WI38 (cell line): Measurements from ENCODE around the gene RAPSN.
A peak's percentile ranks its signal among the peaks of the same experiment; 100 is the strongest.
"Not testable (repeated sequence)": the region's sequence is repeated elsewhere in the genome, so short reads cannot be mapped to it uniquely, and the experiment has no call there.

Experiments used
- H3K4me3 ChIP-seq: 2 replicates; pipeline ENCODE4 v1.5.1; 2011; ENCODE audit warnings: low read depth, mild to moderate bottlenecking, control low read depth, low read length
- CTCF ChIP-seq: IDR thresholded peaks from 2 replicates; pipeline ENCODE4 v1.5.1; 2012; ENCODE audit warnings: low read depth, mild to moderate bottlenecking, control low read depth, low read length

The RAPSN gene

DNA sequence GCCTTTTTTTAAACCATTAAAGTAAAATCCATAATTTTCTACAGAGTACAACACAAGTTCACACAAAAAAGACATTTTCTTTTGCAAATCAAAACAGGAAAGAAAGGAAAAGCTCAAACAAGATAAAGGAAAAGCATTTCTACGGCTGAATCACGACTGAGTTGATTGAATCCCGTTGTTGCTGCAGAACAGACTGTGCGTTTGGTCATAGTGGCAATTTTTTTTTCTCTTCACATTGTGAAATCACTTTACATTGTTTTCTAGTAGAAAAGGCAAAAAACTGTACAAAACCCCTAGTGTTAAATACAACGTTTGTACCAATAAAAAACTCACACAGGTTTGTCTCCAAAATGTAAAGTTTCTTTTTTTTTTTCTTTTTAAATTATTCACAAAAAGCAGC, 17.3 kb upstream of the RAPSN start:
- H3K4me3 ChIP-seq: no peak overlapping the region
- no peak for TF ChIP-seq CTCF

DNA sequence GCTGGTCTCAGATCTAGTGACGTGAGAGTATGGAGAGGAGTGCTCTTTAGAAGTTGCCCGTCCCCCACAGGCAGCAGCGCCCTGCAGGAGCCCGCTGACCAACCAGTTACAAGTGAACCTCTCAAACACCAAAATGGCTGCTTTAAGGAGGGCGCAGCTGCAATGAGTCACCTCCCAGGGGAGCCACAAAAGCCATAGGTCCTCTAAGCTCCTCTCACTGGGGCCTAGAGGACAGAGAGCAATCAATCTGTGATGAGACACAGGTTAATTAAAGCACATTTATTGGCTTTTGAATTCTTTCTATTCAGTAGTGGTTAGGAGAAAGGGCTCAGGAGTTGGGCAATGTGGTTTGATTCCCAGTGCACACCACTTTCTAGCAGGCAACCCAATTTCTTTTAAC, 15.5 kb upstream of the RAPSN start:
- no peak for TF ChIP-seq CTCF
- H3K4me3 ChIP-seq: no peak overlapping the region

DNA sequence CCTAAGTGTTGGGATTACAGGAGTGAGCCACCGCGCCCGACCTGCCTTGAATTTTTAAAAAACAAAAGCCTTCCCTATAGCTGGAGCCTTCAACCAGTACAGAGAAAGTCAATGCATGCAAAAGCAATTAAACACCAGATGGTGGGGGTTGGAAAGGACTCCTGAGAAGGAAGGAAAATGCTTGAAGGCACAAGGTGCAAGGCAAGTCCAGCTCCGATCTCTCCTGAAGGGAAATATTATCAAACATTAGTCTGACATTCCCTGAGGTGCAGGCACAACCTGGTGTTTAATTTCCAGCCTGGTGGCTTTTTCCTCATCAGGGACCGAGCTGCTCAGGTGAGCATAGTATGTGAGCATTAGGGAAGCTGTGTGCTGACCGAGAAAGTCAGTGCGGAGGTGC, 12.9 kb upstream of the RAPSN start:
- no peak for TF ChIP-seq CTCF
- H3K4me3 ChIP-seq: no peak overlapping the region

DNA sequence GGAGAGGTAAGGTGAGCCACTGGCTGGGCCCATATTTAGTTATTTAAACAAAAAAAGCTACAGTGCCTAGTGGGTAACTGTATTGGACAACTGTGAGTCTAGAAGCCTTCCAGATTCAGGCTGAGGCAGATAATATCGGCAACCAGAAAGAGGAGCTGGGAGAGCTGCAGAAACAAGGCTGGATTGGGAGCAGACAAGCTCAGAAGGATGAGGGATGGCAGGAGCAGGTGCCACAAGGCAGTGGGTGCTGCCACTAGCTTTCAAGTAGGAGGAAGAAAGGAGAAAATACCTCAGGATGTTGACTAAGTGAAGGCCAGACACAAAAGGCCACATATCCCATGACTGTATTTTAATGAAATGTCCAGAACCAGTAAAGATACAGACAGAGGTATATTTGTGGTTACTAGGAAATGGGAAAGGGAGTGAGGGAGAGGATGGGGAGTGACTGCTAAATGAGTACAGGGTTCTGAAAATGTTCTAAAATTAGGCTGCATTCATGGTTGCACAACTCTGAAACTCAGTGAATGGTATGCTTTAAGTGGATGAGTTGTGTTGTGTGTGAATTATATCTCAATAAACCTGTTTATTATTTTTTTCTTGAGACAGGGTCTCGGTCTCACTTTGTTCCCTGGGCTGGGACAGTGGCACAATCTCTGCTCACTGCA, 11.8 kb upstream of the RAPSN start:
- no peak for TF ChIP-seq CTCF
- no peak overlapping the region for H3K4me3 ChIP-seq

DNA sequence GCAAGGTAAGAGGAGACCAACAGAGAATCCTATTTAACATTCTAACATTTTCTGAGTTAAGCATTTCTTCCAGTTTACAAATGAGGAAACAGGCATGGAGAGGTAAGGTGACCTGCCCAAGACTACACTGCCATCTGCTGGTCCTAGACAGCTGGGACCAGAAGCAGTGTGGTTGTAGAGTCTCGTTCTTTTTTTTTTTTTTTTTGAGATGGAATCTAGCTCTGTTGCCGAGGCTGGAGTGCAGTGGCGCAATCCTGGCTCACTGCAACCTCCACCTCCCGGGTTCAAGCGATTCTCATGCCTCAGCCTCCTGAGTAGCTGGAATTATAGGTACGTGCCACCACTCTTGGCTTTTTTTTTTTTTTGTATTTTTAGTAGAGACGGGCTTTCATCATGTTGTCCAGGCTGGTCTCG, 5.3 kb upstream of the RAPSN start:
- not testable (repeated sequence) for H3K4me3 ChIP-seq
- TF ChIP-seq CTCF: peak; percentile 79

DNA sequence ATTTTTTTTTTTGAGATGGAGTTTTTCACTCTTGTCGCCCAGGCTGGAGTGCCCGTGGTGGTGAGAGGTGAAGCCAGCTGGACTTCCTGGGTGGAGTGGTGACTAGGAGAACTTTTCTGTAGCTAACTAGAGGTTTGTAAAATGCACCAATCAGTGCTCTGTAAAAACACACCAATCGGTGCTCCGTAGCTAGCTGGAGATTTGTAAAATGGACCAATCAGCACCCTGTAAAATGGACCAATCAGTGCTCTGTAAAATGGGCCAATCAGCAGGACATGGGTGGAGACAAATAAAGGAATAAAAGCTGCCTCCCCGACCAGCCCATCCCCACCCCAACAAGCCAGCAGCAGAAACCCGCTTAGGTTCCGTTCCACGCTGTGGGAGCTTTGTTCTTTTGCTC, 4.4 kb upstream of the RAPSN start:
- no peak for TF ChIP-seq CTCF
- no peak overlapping the region for H3K4me3 ChIP-seq

DNA sequence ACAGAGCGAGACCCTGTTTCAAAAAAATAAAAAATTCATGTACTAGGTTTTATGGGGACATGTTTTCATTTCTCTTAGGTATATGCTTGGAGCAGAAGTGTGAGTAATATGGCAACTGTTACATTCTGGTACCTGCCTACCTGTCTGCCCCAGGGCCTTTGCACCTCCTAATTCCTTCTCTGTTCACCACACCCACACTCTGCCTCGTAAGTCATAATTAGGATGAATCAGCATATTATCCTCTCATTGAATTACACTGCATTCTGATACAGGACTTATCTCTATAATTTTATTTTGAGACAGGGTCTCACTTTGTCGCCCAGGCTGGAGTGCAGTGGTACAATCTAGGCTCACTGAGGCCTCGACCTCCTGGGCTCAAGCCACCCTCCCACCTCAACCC, 3.1 kb upstream of the RAPSN start:
- TF ChIP-seq CTCF: no peak
- no peak overlapping the region for H3K4me3 ChIP-seq
